Glomerular endothelial cell (primary cell): Measurements from ENCODE around the gene STAMBPL1. TPM values are rescaled to one million over a fixed set of nuclear protein-coding genes. Genes with fewer than 3 reads are reported as not detected.

Experiments
- total RNA-seq: library from RNA; depleted of rRNA; stranded (reverse); fragments of >200 nt; gene quantifications from 2 replicates; pipeline ENCODE4 v1.2.3, GENCODE V29; 2015

Gene STAMBPL1
- total RNA-seq, 1 donor from 2014 or later, result 1.2 TPM

Other genes starting within 250 kb of the STAMBPL1 start
- gene LIPF, start 215.8 kb upstream of the STAMBPL1 start, total RNA-seq, result 0.18 TPM in 1 of 2 replicates, not detected in the other
- not detected in 2 replicates for gene LIPK, start 174.0 kb upstream of the STAMBPL1 start, total RNA-seq
- gene LIPN, start 120.2 kb upstream of the STAMBPL1 start, total RNA-seq, result not detected in 2 replicates
- gene LIPM, start 77.5 kb upstream of the STAMBPL1 start, total RNA-seq, result not detected in 2 replicates
- not detected in 2 replicates for gene ANKRD22, start 28.4 kb upstream of the STAMBPL1 start, total RNA-seq
- gene ACTA2, start 72.5 kb downstream of the STAMBPL1 start, total RNA-seq, result 62.1 and 106 TPM in 2 replicates
- gene FAS, start 110.6 kb downstream of the STAMBPL1 start, total RNA-seq, result 13.2 and 16.6 TPM in 2 replicates